OCI-LY3 (cell line): Measurements from ENCODE around the gene GNL1.

Experiments used
- EZH2phosphoT487 ChIP-seq: fragments of 200-600 bp; shearing (Covaris generic); IDR thresholded peaks from 2 replicates; pipeline ENCODE4 v1.6.1; 2018; ENCODE audit warnings: antibody characterized with exemption, mixed run types, low read depth
- TF ChIP-seq, protein P1 (sequence below): fragments of 200-600, 300-600 bp; sonication (generic); IDR thresholded peaks from 2 replicates; pipeline ENCODE4 v1.5.1; 2014; ENCODE audit warnings: antibody characterized with exemption, low read length, low read depth

DNA sequence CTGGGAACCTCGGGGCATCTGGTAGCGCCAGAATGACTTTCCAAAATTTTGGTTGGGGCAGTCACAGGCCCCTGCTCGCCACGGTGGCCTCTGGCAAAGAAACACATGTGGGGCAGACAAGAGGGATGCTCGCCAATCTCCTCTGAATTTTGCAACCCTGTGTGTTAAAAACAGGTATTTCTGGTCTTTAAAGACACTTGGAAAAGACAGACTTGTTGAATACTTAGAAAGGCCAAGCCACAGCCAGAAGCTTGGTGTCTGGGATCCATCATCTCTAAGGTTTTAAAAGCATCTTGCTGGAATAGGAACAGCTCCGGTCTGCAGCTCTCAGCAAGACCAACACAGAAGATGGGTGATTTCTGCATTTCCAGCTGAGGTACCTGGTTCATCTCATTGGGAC is 35.8 kb downstream of the GNL1 start:
- TF ChIP-seq, protein P1, sequence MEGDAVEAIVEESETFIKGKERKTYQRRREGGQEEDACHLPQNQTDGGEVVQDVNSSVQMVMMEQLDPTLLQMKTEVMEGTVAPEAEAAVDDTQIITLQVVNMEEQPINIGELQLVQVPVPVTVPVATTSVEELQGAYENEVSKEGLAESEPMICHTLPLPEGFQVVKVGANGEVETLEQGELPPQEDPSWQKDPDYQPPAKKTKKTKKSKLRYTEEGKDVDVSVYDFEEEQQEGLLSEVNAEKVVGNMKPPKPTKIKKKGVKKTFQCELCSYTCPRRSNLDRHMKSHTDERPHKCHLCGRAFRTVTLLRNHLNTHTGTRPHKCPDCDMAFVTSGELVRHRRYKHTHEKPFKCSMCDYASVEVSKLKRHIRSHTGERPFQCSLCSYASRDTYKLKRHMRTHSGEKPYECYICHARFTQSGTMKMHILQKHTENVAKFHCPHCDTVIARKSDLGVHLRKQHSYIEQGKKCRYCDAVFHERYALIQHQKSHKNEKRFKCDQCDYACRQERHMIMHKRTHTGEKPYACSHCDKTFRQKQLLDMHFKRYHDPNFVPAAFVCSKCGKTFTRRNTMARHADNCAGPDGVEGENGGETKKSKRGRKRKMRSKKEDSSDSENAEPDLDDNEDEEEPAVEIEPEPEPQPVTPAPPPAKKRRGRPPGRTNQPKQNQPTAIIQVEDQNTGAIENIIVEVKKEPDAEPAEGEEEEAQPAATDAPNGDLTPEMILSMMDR, result no peak
- no peak for TF ChIP-seq EZH2phosphoT487
